Tibial nerve (tissue), 4 donors: ENCODE measurements around the gene ATP2A3.

Source experiments
- EP300 ChIP-seq, 2 donors: sonication (generic); formaldehyde crosslinking; IDR thresholded peaks; one replicate each; pipeline ENCODE4 v1.6.1; 2017; ENCODE audit warnings: antibody characterized with exemption in 2 of 2, mild to moderate bottlenecking in 1 of 2
- POLR2A ChIP-seq, 2 donors: fragments of 450-650 bp; IDR thresholded peaks; one replicate each; pipeline ENCODE4 v1.6.1; 2017; ENCODE audit warnings: antibody characterized with exemption in 2 of 2, mild to moderate bottlenecking in 2 of 2, moderate library complexity in 2 of 2
- TF ChIP-seq, protein P1 (sequence below), 5 experiments: fragments of 200-600 bp in 3 of 5; fragments of 450-650 bp in 2 of 5; sonication (generic) in 3 of 5; IDR thresholded peaks; one replicate each; pipeline ENCODE4 v1.5.1; 2016 to 2019; ENCODE audit warnings: antibody characterized with exemption in 5 of 5, mild to moderate bottlenecking in 3 of 5, moderate library complexity in 2 of 5

DNA sequence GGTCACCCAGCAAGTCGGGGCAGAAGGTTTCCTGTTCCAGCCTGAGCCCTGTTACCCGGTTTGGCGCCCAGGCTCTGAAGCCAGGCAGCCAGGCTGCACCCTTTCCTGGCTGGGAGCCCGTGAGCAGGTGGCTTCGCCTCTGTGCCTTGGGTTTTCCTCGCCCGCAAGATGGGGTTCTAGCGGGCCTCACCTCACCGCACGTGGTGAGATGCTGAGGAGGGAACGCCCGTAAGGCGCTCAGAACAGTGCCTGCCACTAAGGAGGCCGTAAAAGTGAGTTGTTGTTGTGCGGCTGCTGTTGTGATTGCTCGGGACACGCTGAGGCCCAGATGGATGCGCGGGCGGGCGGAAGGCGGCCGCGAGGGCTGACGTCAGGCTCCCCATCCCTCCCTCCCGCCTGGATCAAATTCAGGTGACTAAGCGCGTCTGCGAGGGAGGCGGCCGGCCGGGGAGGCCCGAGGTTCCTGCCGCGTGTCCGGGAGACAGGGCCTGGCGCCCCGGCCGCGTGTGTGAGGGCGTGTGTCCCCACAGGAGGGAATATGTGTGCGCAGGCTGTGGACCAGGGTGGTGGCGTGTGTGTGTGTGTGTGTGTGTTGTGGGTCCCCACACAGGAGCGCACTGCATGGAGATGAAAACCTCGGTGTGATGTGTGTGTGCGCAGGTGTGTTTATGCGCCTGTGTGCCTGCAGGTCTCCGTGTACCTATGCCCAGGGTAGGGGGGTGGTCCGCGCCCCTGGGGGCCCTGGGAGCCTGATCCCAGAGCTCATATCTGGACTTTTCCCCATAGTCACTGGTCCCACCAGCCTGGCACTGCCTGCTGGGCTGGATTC lies 75.7 kb downstream of the ATP2A3 start:
- TF ChIP-seq, protein P1, sequence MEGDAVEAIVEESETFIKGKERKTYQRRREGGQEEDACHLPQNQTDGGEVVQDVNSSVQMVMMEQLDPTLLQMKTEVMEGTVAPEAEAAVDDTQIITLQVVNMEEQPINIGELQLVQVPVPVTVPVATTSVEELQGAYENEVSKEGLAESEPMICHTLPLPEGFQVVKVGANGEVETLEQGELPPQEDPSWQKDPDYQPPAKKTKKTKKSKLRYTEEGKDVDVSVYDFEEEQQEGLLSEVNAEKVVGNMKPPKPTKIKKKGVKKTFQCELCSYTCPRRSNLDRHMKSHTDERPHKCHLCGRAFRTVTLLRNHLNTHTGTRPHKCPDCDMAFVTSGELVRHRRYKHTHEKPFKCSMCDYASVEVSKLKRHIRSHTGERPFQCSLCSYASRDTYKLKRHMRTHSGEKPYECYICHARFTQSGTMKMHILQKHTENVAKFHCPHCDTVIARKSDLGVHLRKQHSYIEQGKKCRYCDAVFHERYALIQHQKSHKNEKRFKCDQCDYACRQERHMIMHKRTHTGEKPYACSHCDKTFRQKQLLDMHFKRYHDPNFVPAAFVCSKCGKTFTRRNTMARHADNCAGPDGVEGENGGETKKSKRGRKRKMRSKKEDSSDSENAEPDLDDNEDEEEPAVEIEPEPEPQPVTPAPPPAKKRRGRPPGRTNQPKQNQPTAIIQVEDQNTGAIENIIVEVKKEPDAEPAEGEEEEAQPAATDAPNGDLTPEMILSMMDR (IDR thresholded peaks at IDR 0.05): peak in 1 of 5 experiments; percentile 14
- TF ChIP-seq POLR2A (IDR thresholded peaks at IDR 0.05) (peak in 1 of 2 donors; percentile 44), EP300 (IDR thresholded peaks at IDR 0.05) (peak; percentile 14 to 79)
